OCI-LY7 (cell line): ENCODE measurements around the gene GYS1.

Source experiments
- EZH2phosphoT487 ChIP-seq: fragments of 200-600 bp; sonication (generic); IDR thresholded peaks from 2 replicates; pipeline ENCODE4 v1.6.1; 2018; ENCODE audit warnings: low read depth, borderline replicate concordance, mild to moderate bottlenecking, mixed run types, antibody characterized with exemption, low read length, moderate library complexity, mixed read lengths
- TF ChIP-seq, protein P1 (sequence below): fragments of 200-600 bp; sonication (generic); conservative IDR thresholded peaks from 2 replicates; pipeline ENCODE4 v1.5.1; 2014; ENCODE audit warnings: mild to moderate bottlenecking, antibody characterized with exemption, low read length, moderate library complexity, mixed read lengths

DNA sequence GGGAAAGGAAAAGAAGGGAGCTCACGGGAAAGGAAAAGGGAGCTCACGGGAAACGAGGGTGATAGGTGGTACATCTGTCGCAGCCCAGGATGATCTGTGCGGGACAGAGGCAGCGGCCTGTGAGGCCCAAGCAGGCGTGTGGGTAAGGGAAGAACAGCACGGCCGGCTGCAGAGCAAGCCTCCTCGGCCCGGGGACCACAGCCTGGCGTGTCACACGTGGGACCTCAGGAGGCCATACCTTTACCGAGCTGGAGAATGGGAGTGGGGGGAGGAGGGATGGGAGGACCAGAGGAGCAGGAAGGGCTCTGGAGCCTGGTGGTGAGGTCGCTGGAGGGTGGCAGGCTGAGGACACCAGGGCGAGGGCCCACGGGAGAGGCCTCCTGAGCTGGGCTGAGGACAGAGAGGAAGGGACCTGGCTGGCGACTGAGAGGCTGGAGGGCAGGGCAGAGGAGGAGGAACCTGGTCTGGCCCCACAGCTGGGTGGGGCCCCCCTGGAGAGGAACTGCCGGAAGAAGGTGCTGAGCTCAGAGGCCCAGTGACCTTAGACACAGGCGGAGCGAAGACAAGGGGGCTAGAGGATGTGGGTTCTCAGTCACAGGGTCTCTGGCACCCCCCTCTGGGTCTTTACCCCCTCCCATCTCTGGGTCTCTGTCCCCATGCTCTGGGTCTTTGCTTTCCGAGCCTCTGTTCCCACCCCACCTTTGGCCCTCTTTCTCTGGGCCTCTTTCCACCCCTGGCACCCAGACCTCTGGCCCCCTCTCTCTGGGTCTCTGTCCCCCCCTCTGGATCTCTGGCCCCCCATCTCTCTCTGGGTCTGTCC, 30.9 kb downstream of the GYS1 start:
- TF ChIP-seq, protein P1, sequence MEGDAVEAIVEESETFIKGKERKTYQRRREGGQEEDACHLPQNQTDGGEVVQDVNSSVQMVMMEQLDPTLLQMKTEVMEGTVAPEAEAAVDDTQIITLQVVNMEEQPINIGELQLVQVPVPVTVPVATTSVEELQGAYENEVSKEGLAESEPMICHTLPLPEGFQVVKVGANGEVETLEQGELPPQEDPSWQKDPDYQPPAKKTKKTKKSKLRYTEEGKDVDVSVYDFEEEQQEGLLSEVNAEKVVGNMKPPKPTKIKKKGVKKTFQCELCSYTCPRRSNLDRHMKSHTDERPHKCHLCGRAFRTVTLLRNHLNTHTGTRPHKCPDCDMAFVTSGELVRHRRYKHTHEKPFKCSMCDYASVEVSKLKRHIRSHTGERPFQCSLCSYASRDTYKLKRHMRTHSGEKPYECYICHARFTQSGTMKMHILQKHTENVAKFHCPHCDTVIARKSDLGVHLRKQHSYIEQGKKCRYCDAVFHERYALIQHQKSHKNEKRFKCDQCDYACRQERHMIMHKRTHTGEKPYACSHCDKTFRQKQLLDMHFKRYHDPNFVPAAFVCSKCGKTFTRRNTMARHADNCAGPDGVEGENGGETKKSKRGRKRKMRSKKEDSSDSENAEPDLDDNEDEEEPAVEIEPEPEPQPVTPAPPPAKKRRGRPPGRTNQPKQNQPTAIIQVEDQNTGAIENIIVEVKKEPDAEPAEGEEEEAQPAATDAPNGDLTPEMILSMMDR, result no peak
- TF ChIP-seq EZH2phosphoT487, result no peak
